Left ventricle myocardium inferior (tissue), 1 donor: Measurements from ENCODE around the gene CASP10. TPM values are rescaled to one million over a fixed set of nuclear protein-coding genes. Genes with fewer than 3 reads are reported as not detected.
"Not testable (repeated sequence)": the region's sequence is repeated elsewhere in the genome, so short reads cannot be mapped to it uniquely, and the experiment has no call there.

ENCODE experiments used
- DNase-seq: peaks from one replicate; pipeline ENCODE4 v3.0.0-alpha.2; 2020
- H3K27ac ChIP-seq: fragments of 200-600 bp; replicated peaks from 2 replicates; pipeline ENCODE4 v1.8.0; 2021
- H3K27me3 ChIP-seq: fragments of 200-600 bp; 2 replicates; pipeline ENCODE4 v1.8.0; 2021; ENCODE audit warnings: low read depth
- H3K36me3 ChIP-seq: fragments of 200-600 bp; 2 replicates; pipeline ENCODE4 v1.8.0; 2021
- H3K4me1 ChIP-seq: fragments of 200-600 bp; 2 replicates; pipeline ENCODE4 v1.8.0; 2021
- H3K4me3 ChIP-seq: fragments of 200-600 bp; 2 replicates; pipeline ENCODE4 v1.8.0; 2021; ENCODE audit warnings: mild to moderate bottlenecking, moderate library complexity
- H3K9me3 ChIP-seq: fragments of 200-600 bp; replicated peaks from 2 replicates; pipeline ENCODE4 v1.8.0; 2021
- CTCF ChIP-seq: fragments of 200-600 bp; IDR thresholded peaks from 2 replicates; pipeline ENCODE4 v1.8.0; 2021; ENCODE audit warnings: antibody characterized with exemption, mild to moderate bottlenecking, borderline replicate concordance
- intact Hi-C: fragments of 100-400 bp; cut with micrococcal nuclease; formaldehyde crosslinking; loops from one replicate; pipeline ENCODE4 v1.11.0; 2022
- total RNA-seq: library from RNA; stranded (reverse); fragmentation: NEBNext Ultra II Directional; extraction: Animal tissue kit (Norgen Biotek cat#: 25700); gene quantifications from one replicate; pipeline ENCODE4 v1.2.1, GENCODE V29; 2021
- donor health status: DM: no; HTN: yes; CAD: no; lungs with severe emphysema.

Gene CASP10
- total RNA-seq, 1 donor from 2014 or later = 5.4 TPM

- Histone ChIP-seq H3K27ac (peak overlapping the region; percentile 79), H3K9me3 (no peaks in the 10 kb centered on the region), H3K27me3 (no peaks in the 10 kb centered on the region), H3K4me1 (peaks cover 70% of the 10 kb centered on the region), H3K36me3 (peaks cover 99% of the 10 kb centered on the region), H3K4me3 (peak overlapping the region; percentile 10)
- DNase-seq = peak; percentile 49
- TF ChIP-seq CTCF = peak; percentile 73
- intact Hi-C loops = no loop called here
Observed at GRCh38 chr2:201158111-201158929, 24.6 kb upstream of the CASP10 start.

- Histone ChIP-seq H3K9me3 (peaks cover 21% of the 10 kb centered on the region), H3K27ac (peak overlapping the region; percentile 39), H3K4me1 (peaks cover 35% of the 10 kb centered on the region), H3K4me3 (no peak overlapping the region), H3K27me3 (no peaks in the 10 kb centered on the region), H3K36me3 (peaks cover 85% of the 10 kb centered on the region)
- no peak for TF ChIP-seq CTCF
- DNase-seq = no peak
- intact Hi-C loops = no loop called here
Observed at GRCh38 chr2:201164166-201164565, 18.8 kb upstream of the CASP10 start.

GRCh38 chr2:201167546-201167945, 15.4 kb upstream of the CASP10 start:
- no peak for TF ChIP-seq CTCF
- H3K9me3 ChIP-seq = peaks cover 53% of the 10 kb centered on the region
- no peak overlapping the region for H3K27ac ChIP-seq
- DNase-seq = no peak
- H3K36me3 ChIP-seq = peaks cover 51% of the 10 kb centered on the region
- peaks cover 12% of the 10 kb centered on the region for H3K4me1 ChIP-seq
- no peaks in the 10 kb centered on the region for H3K27me3 ChIP-seq
- no peak overlapping the region for H3K4me3 ChIP-seq
- intact Hi-C loops = no loop called here

GRCh38 chr2:201168496-201168895, 14.4 kb upstream of the CASP10 start:
- H3K4me1 ChIP-seq, H3K4me3 ChIP-seq, H3K27ac ChIP-seq, DNase-seq, intact Hi-C loops, H3K27me3 ChIP-seq: not testable (repeated sequence)
- H3K9me3 ChIP-seq = peaks cover 59% of the 10 kb centered on the region
- H3K36me3 ChIP-seq = peaks cover 41% of the 10 kb centered on the region

GRCh38 chr2:201171259-201171814, 11.6 kb upstream of the CASP10 start:
- H3K9me3 ChIP-seq = peaks cover 59% of the 10 kb centered on the region
- peaks cover 16% of the 10 kb centered on the region for H3K36me3 ChIP-seq
- intact Hi-C loops = no loop called here
- DNase-seq = no peak
- no peaks in the 10 kb centered on the region for H3K27me3 ChIP-seq
- no peak for TF ChIP-seq CTCF
- H3K4me1 ChIP-seq = no peaks in the 10 kb centered on the region
- H3K4me3 ChIP-seq = no peak overlapping the region
- H3K27ac ChIP-seq = no peak overlapping the region

- Histone ChIP-seq H3K27me3 (no peaks in the 10 kb centered on the region), H3K36me3 (peaks cover 6% of the 10 kb centered on the region), H3K4me3 (no peak overlapping the region), H3K27ac (no peak overlapping the region), H3K9me3 (peaks cover 57% of the 10 kb centered on the region), H3K4me1 (no peaks in the 10 kb centered on the region)
- no peak for DNase-seq
- no peak for TF ChIP-seq CTCF
- intact Hi-C loops = no loop called here
Observed at GRCh38 chr2:201172279-201172678, 10.7 kb upstream of the CASP10 start.
